Measurements from ENCODE around the gene TOX4.
"Not testable (repeated sequence)": the region's sequence is repeated elsewhere in the genome, so short reads cannot be mapped to it uniquely, and the experiment has no call there.

Gene TOX4

GRCh38 chr14:21476925-21477681, at the start of gene TOX4, which contains the start of gene RAB2B:
Gene TOX4 (plus strand): TSS chr14:21477195. CDS start chr14:21477279, 84 bp downstream.
Gene RAB2B (minus strand): TSS chr14:21476959. CDS start chr14:21476872, 87 bp downstream.
- no peaks in the 10 kb centered on the region; the same call in 1 of the 2 replicates for H3K9me3 ChIP-seq (ENCODE audit: control insufficient read depth, insufficient read depth, low read length)
- no peaks in the 10 kb centered on the region for H3K4me1 ChIP-seq (ENCODE audit: insufficient read depth, low read length)
- H3K9ac ChIP-seq (ENCODE audit: low read depth, low read length) = peak within 1 kb of the TSS; percentile 74
- peaks cover 3% of the 10 kb centered on the region; the same call in 1 of the 2 replicates for H3K36me3 ChIP-seq (ENCODE audit: insufficient read depth, low read length)

DNA sequence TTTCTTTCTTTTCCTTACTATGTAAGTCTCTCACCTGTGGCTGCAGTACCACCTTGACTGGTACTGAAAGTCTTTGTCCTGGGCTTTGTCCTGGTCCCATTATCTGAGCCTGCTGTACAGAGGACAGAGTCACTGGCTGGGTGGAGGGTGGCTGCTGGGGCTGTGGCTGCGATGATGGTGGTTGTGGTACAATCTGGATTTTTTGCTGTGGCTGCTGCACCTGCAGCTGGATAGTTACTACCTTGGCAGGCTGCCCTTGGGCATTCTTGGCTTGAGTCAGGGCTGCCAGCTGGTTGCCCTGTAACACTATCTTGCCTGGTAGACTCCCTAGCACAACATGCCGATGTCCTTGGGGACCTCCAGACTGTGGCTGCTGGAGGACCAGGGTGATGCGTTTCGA, 48.1 kb upstream of the TOX4 start:
- H3K4me1 ChIP-seq (ENCODE audit: insufficient read depth, low read length) = no peaks in the 10 kb centered on the region
- no peak overlapping the region for H3K9ac ChIP-seq (ENCODE audit: low read depth, low read length)
- H3K36me3 ChIP-seq (ENCODE audit: insufficient read depth, low read length) = peaks cover 53% of the 10 kb centered on the region
- H3K9me3 ChIP-seq (ENCODE audit: control insufficient read depth, insufficient read depth, low read length) = no peaks in the 10 kb centered on the region

DNA sequence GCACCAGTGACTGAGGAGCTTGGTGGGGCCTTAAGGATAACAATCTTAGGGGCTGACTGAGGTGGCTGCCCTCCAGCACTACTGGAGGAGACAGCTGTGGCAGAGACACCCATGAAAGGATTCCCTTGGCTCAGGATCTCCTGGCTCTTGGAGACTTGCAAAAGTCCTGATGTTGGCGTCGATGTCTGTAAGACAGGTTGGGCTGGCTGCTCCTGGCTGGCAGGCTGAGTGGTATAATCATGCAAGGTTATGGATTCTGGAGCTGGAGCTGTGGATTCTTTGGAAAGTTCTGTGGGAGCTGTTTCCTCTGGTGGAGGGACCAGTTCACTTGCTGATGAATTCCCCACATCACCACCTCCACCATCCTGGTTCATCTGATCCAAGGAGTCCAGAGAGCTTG, 45.9 kb upstream of the TOX4 start:
- Histone ChIP-seq H3K4me1 (ENCODE audit: insufficient read depth, low read length) (no peaks in the 10 kb centered on the region), H3K9me3 (ENCODE audit: control insufficient read depth, insufficient read depth, low read length) (no peaks in the 10 kb centered on the region), H3K9ac (ENCODE audit: low read depth, low read length) (no peak overlapping the region), H3K36me3 (ENCODE audit: insufficient read depth, low read length) (peaks cover 37% of the 10 kb centered on the region)

GRCh38 chr14:21436567-21437062, 40.4 kb upstream of the TOX4 start:
- Histone ChIP-seq H3K36me3 (ENCODE audit: insufficient read depth, low read length) (0 out of 2 replicates have a peak, but pooled peaks cover 2% of the 10 kb centered on the region), H3K4me1 (ENCODE audit: insufficient read depth, low read length) (peaks cover 7% of the 10 kb centered on the region; the same call in 1 of the 2 replicates), H3K9ac (ENCODE audit: low read depth, low read length) (peak overlapping the region; percentile 52), H3K9me3 (ENCODE audit: control insufficient read depth, insufficient read depth, low read length) (no peaks in the 10 kb centered on the region)

- H3K9ac ChIP-seq (ENCODE audit: low read depth, low read length) = peak overlapping the region; percentile 52
- 0 out of 2 replicates have a peak, but pooled peaks cover 2% of the 10 kb centered on the region for H3K36me3 ChIP-seq (ENCODE audit: insufficient read depth, low read length)
- peaks cover 7% of the 10 kb centered on the region; the same call in 1 of the 2 replicates for H3K4me1 ChIP-seq (ENCODE audit: insufficient read depth, low read length)
- no peaks in the 10 kb centered on the region for H3K9me3 ChIP-seq (ENCODE audit: control insufficient read depth, insufficient read depth, low read length)
Measured at GRCh38 chr14:21437063-21437901, 39.7 kb upstream of the TOX4 start.

GRCh38 chr14:21440859-21441258, 36.1 kb upstream of the TOX4 start:
- Histone ChIP-seq H3K9me3 (ENCODE audit: control insufficient read depth, insufficient read depth, low read length) (no peaks in the 10 kb centered on the region), H3K9ac (ENCODE audit: low read depth, low read length) (no peak overlapping the region), H3K36me3 (ENCODE audit: insufficient read depth, low read length) (no peaks in the 10 kb centered on the region), H3K4me1 (ENCODE audit: insufficient read depth, low read length) (peaks cover 7% of the 10 kb centered on the region; the same call in 1 of the 2 replicates)

- H3K4me1 ChIP-seq (ENCODE audit: insufficient read depth, low read length); H3K9ac ChIP-seq (ENCODE audit: low read depth, low read length); H3K36me3 ChIP-seq (ENCODE audit: insufficient read depth, low read length); H3K9me3 ChIP-seq (ENCODE audit: control insufficient read depth, insufficient read depth, low read length): not testable (repeated sequence)
Measured at GRCh38 chr14:21442657-21443056, 34.3 kb upstream of the TOX4 start.

GRCh38 chr14:21449899-21450216, 27.1 kb upstream of the TOX4 start:
- Histone ChIP-seq H3K4me1 (ENCODE audit: insufficient read depth, low read length) (peaks cover 12% of the 10 kb centered on the region; the same call in 1 of the 2 replicates), H3K9ac (ENCODE audit: low read depth, low read length) (no peak overlapping the region), H3K9me3 (ENCODE audit: control insufficient read depth, insufficient read depth, low read length) (no peaks in the 10 kb centered on the region), H3K36me3 (ENCODE audit: insufficient read depth, low read length) (no peaks in the 10 kb centered on the region)

DNA sequence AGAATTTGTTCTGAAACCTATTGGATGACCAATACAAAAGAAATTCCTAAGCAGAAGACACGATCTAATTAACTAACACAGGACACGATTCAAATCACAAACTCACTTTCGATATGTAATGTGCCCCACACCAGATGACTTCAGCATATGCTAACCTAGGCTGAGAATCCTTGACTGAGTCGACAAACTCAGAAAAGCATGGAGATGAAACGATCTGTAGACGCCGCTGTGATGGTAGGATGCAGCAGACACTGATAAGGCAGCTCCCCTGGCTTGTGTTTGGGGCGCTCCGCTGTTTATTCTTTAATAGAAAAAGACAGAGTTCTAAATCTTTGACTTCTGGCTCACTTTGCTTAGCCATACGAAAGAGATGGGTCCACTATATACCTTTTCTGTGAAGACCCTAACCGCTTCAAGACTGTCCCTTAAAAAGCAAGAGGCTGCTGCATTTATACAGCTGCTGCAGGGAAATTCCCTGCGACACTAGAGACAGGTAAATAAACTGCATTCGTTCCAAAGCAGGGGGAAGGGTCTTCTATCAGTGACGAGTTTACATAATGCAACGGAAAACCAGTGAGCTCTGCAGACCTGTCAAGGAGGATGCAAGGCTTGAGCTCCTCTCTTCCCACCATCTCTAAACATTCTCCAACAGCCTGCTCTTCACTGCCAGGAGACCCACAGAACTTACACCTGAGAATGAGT, 22.0 kb upstream of the TOX4 start:
- H3K36me3 ChIP-seq (ENCODE audit: insufficient read depth, low read length) = no peaks in the 10 kb centered on the region
- peak overlapping the region; percentile 87 for H3K9ac ChIP-seq (ENCODE audit: low read depth, low read length)
- peaks cover 4% of the 10 kb centered on the region; the same call in 1 of the 2 replicates for H3K4me1 ChIP-seq (ENCODE audit: insufficient read depth, low read length)
- no peaks in the 10 kb centered on the region for H3K9me3 ChIP-seq (ENCODE audit: control insufficient read depth, insufficient read depth, low read length)

- no peaks in the 10 kb centered on the region for H3K36me3 ChIP-seq (ENCODE audit: insufficient read depth, low read length)
- no peaks in the 10 kb centered on the region for H3K9me3 ChIP-seq (ENCODE audit: control insufficient read depth, insufficient read depth, low read length)
- peak overlapping the region; percentile 87 for H3K9ac ChIP-seq (ENCODE audit: low read depth, low read length)
- no peaks in the 10 kb centered on the region for H3K4me1 ChIP-seq (ENCODE audit: insufficient read depth, low read length)
Measured at GRCh38 chr14:21455592-21455911, 21.4 kb upstream of the TOX4 start.

GRCh38 chr14:21455912-21456667, 20.9 kb upstream of the TOX4 start, which contains the start of gene CHD8:
Gene CHD8 (minus strand): TSS chr14:21456123. CDS start chr14:21431643, 24,480 bp downstream.
- Histone ChIP-seq H3K9ac (ENCODE audit: low read depth, low read length) (peak within 1 kb of the TSS; percentile 87), H3K9me3 (ENCODE audit: control insufficient read depth, insufficient read depth, low read length) (no peaks in the 10 kb centered on the region), H3K4me1 (ENCODE audit: insufficient read depth, low read length) (no peaks in the 10 kb centered on the region), H3K36me3 (ENCODE audit: insufficient read depth, low read length) (no peaks in the 10 kb centered on the region)

DNA sequence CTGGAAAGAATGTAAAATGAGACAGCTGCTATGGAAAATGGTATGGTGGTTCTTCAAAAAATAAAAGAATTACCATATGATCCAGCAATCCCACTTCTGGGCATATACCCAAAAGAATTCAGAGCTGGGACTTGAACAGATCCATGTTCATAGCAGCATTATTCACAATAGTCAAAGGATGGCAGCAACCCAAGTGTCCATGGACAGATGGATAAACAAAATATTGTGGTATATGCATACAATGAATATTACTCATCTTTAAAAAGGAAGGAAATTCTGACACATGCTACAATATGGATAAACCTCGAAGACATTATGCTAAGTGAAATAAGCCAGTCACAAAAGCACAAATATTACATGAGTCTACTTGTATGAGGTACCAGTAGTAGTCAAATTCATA, 9.4 kb upstream of the TOX4 start:
- Histone ChIP-seq H3K36me3 (ENCODE audit: insufficient read depth, low read length) (peaks cover 18% of the 10 kb centered on the region), H3K9me3 (ENCODE audit: control insufficient read depth, insufficient read depth, low read length) (no peaks in the 10 kb centered on the region), H3K9ac (ENCODE audit: low read depth, low read length) (no peak overlapping the region), H3K4me1 (ENCODE audit: insufficient read depth, low read length) (no peaks in the 10 kb centered on the region)

- no peaks in the 10 kb centered on the region for H3K4me1 ChIP-seq (ENCODE audit: insufficient read depth, low read length)
- H3K36me3 ChIP-seq (ENCODE audit: insufficient read depth, low read length) = peaks cover 3% of the 10 kb centered on the region; the same call in 1 of the 2 replicates
- H3K9me3 ChIP-seq (ENCODE audit: control insufficient read depth, insufficient read depth, low read length) = no peaks in the 10 kb centered on the region; the same call in 1 of the 2 replicates
- peak overlapping the region; percentile 74 for H3K9ac ChIP-seq (ENCODE audit: low read depth, low read length)
Measured at GRCh38 chr14:21475767-21476522, 1.1 kb upstream of the TOX4 start.
